Activated CD4-positive, alpha-beta T cell treated with anti-CD3 and anti-CD28 coated beads, Interleukin-2, amount 10 ng/mL, durations not matched to agents 24 days and 14 days (primary cell): ENCODE results near the gene GPR160. TPM values are rescaled to one million over a fixed set of nuclear protein-coding genes. Genes with fewer than 3 reads are reported as not detected.

Experiments
- DNase-seq: peaks from one replicate; pipeline ENCODE4 v3.0.0; 2022
- H3K27ac Mint-ChIP-seq: one replicate; pipeline ENCODE4 v1.8.0; 2022; ENCODE audit warnings: mild to moderate bottlenecking, mixed read lengths
- H3K27me3 Mint-ChIP-seq: one replicate; pipeline ENCODE4 v1.8.0; 2022; ENCODE audit warnings: mixed read lengths
- H3K36me3 Mint-ChIP-seq: one replicate; pipeline ENCODE4 v1.8.0; 2022; ENCODE audit warnings: low read depth, mild to moderate bottlenecking, mixed read lengths
- H3K4me1 Mint-ChIP-seq: one replicate; pipeline ENCODE4 v1.8.0; 2021; ENCODE audit warnings: mixed read lengths
- H3K4me3 Mint-ChIP-seq: one replicate; pipeline ENCODE4 v1.8.0; 2022; ENCODE audit warnings: mild to moderate bottlenecking, moderate library complexity, mixed read lengths
- H3K9me3 Mint-ChIP-seq: one replicate; pipeline ENCODE4 v1.8.0; 2021; ENCODE audit warnings: mixed read lengths
- intact Hi-C: fragments of 100-400 bp; cut with micrococcal nuclease; formaldehyde crosslinking; loops from one replicate; pipeline ENCODE4 v1.15.1; 2023
- total RNA-seq: library from RNA; stranded (reverse); gene quantifications from 2 replicates; pipeline ENCODE4 v1.2.3, GENCODE V29; 2022

GPR160 gene
- total RNA-seq, result 3.4 and 3.6 TPM in 2 replicates

DNA sequence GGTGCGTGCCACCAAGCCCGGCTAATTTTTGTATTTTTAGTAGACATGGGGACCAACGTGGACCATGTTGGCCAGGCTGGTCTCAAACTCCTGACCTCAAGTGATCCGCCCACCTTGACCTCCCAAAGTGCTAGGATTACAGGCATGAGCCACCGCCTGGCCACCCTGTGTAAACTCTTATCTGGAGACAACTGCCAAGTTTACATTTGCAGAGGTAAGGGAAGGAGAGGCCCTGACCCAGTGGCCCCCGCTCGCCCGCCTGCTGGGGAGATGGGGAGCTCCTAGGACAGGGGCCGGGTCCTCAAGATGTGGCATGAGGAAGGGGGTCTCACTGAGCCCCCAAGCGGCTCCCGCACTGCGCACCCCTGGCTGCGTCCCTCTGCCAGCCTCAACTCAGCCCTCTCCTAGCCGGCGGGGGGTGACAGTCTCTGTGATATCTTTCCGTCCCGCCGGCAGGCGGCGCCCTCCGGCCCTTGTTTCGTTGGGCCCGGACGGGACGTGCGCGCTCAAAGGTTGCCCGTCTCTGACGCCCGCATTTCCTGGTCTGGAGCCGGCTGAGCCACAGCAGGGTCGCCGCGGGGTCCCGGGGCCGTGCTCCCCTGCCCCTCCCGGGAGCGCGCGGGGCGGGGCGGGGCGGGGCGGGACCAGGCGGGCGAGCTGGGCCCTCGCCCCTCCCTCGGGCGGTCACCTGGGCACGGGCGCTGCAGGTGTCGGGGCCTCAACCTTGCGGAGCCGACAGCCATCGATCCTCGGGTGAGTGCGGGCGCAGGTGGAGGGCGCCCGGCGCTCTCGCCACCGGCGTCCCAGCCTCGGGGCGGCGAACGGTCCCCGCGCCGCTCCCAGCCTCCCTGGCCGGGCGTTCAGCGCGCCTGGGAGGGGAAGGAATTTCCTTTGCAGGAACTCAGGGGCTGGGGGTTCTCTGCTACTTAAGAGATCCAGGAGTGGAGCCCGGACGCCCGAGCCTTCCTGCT, at the start of gene GPR160:
Gene GPR160, plus strand, starts transcription at position 533 of the 971 bp plus-strand sequence. CDS start 45,978 bp downstream, outside the sequence.
- intact Hi-C loops, result loop anchor here (2.0 to 5.0 kb wide), 6 partner anchors 17 to 275 kb away; partner anchors contain the start of gene PHC3
- DNase-seq, result peak; percentile 95
- Mint-ChIP-seq H3K4me3 (peak within 1 kb of the TSS; percentile 87), H3K36me3 (peaks cover 1% of the 10 kb centered on the region), H3K4me1 (peaks cover 16% of the 10 kb centered on the region), H3K27ac (no peak within 1 kb of the TSS), H3K27me3 (peaks cover 6% of the 10 kb centered on the region), H3K9me3 (no peaks in the 10 kb centered on the region)

- no peak for DNase-seq
- Mint-ChIP-seq H3K4me3 (no peak overlapping the region), H3K36me3 (peaks cover 24% of the 10 kb centered on the region), H3K9me3 (no peaks in the 10 kb centered on the region), H3K4me1 (no peaks in the 10 kb centered on the region), H3K27me3 (no peaks in the 10 kb centered on the region), H3K27ac (no peak overlapping the region)
- intact Hi-C loops, result no loop called here
Observed at GRCh38 chr3:169990431-169990830, 47.4 kb upstream of the GPR160 start.

- Mint-ChIP-seq H3K27ac (no peak overlapping the region), H3K4me3 (no peak overlapping the region), H3K4me1 (no peaks in the 10 kb centered on the region), H3K36me3 (peaks cover 25% of the 10 kb centered on the region), H3K9me3 (no peaks in the 10 kb centered on the region), H3K27me3 (no peaks in the 10 kb centered on the region)
- DNase-seq, result no peak
- intact Hi-C loops, result no loop called here
Observed at GRCh38 chr3:169992156-169992555, 45.6 kb upstream of the GPR160 start.

- peaks cover 24% of the 10 kb centered on the region for H3K36me3 Mint-ChIP-seq
- H3K4me3 Mint-ChIP-seq, result no peak overlapping the region
- no peak for DNase-seq
- intact Hi-C loops, result no loop called here
- no peak overlapping the region for H3K27ac Mint-ChIP-seq
- H3K9me3 Mint-ChIP-seq, result no peaks in the 10 kb centered on the region
- H3K4me1 Mint-ChIP-seq, result no peaks in the 10 kb centered on the region
- no peaks in the 10 kb centered on the region for H3K27me3 Mint-ChIP-seq
Observed at GRCh38 chr3:169992781-169993180, 45.0 kb upstream of the GPR160 start.

- peaks cover 24% of the 10 kb centered on the region for H3K36me3 Mint-ChIP-seq
- H3K4me1 Mint-ChIP-seq, result peaks cover 4% of the 10 kb centered on the region
- no peaks in the 10 kb centered on the region for H3K27me3 Mint-ChIP-seq
Observed at GRCh38 chr3:169993761-169994160, 44.0 kb upstream of the GPR160 start.

GRCh38 chr3:169996063-169996462, 41.7 kb upstream of the GPR160 start:
- no peak for DNase-seq
- no peaks in the 10 kb centered on the region for H3K27me3 Mint-ChIP-seq
- no peaks in the 10 kb centered on the region for H3K9me3 Mint-ChIP-seq
- H3K4me3 Mint-ChIP-seq, result no peak overlapping the region
- peaks cover 12% of the 10 kb centered on the region for H3K4me1 Mint-ChIP-seq
- intact Hi-C loops, result no loop called here
- H3K36me3 Mint-ChIP-seq, result peaks cover 29% of the 10 kb centered on the region
- no peak overlapping the region for H3K27ac Mint-ChIP-seq

More at GRCh38 chr3:169993761-169994160, 44.0 kb upstream of the GPR160 start:
- no peak overlapping the region for H3K27ac Mint-ChIP-seq
- intact Hi-C loops, result no loop called here
- no peaks in the 10 kb centered on the region for H3K9me3 Mint-ChIP-seq
- H3K4me3 Mint-ChIP-seq, result no peak overlapping the region
- no peak for DNase-seq

DNA sequence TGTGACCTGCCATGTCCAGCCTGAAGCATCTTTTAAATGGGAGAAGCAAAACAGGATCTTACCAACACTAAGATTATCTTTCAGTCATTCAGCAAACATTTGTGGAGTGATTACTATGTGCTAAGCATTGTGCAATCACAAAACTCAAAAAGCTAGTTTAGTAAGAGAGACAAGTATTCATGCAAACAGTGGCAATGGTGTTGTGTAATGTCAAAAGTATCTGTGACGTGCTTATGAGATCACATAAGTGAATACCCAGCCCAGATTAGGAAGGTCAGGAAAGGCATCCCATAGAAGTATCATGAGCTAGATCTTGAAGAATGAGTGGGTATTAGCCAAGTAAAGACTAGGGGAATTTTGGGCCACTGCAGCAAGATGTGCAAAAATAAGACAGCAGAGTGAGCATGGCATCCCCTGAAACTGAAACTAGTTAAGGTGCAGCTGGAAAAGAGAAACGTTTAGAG, 39.1 kb upstream of the GPR160 start:
- no peak for DNase-seq
- intact Hi-C loops, result loop anchor here (1.0 to 2.0 kb wide), 4 partner anchors 32 to 260 kb away; partner anchors contain the start of genes GPR160 and SEC62
- H3K4me3 Mint-ChIP-seq, result no peak overlapping the region
- H3K36me3 Mint-ChIP-seq, result peaks cover 21% of the 10 kb centered on the region
- peaks cover 22% of the 10 kb centered on the region for H3K4me1 Mint-ChIP-seq
- H3K27ac Mint-ChIP-seq, result peak overlapping the region; percentile 25
- no peaks in the 10 kb centered on the region for H3K27me3 Mint-ChIP-seq
- no peaks in the 10 kb centered on the region for H3K9me3 Mint-ChIP-seq

- intact Hi-C loops, result loop anchor here (1.0 to 2.0 kb wide), 4 partner anchors 33 to 259 kb away; partner anchors contain the start of genes GPR160 and SEC62
- H3K27me3 Mint-ChIP-seq, result no peaks in the 10 kb centered on the region
- H3K4me1 Mint-ChIP-seq, result peaks cover 24% of the 10 kb centered on the region
- DNase-seq, result no peak
- H3K4me3 Mint-ChIP-seq, result no peak overlapping the region
- H3K9me3 Mint-ChIP-seq, result no peaks in the 10 kb centered on the region
- H3K36me3 Mint-ChIP-seq, result peaks cover 21% of the 10 kb centered on the region
- peak overlapping the region; percentile 71 for H3K27ac Mint-ChIP-seq
Observed at GRCh38 chr3:169999433-169999832, 38.4 kb upstream of the GPR160 start.

- peaks cover 24% of the 10 kb centered on the region for H3K4me1 Mint-ChIP-seq
- H3K4me3 Mint-ChIP-seq, result no peak overlapping the region
- H3K27me3 Mint-ChIP-seq, result no peaks in the 10 kb centered on the region
- no peaks in the 10 kb centered on the region for H3K9me3 Mint-ChIP-seq
- intact Hi-C loops, result no loop called here
- no peak overlapping the region for H3K27ac Mint-ChIP-seq
- no peak for DNase-seq
- H3K36me3 Mint-ChIP-seq, result peaks cover 21% of the 10 kb centered on the region
Observed at GRCh38 chr3:170000051-170000450, 37.7 kb upstream of the GPR160 start.

- intact Hi-C loops, result no loop called here
- Mint-ChIP-seq H3K27me3 (no peaks in the 10 kb centered on the region), H3K4me3 (no peak overlapping the region), H3K4me1 (peaks cover 36% of the 10 kb centered on the region), H3K27ac (no peak overlapping the region), H3K9me3 (no peaks in the 10 kb centered on the region), H3K36me3 (peaks cover 10% of the 10 kb centered on the region)
- no peak for DNase-seq
Observed at GRCh38 chr3:170002231-170002630, 35.6 kb upstream of the GPR160 start.

DNA sequence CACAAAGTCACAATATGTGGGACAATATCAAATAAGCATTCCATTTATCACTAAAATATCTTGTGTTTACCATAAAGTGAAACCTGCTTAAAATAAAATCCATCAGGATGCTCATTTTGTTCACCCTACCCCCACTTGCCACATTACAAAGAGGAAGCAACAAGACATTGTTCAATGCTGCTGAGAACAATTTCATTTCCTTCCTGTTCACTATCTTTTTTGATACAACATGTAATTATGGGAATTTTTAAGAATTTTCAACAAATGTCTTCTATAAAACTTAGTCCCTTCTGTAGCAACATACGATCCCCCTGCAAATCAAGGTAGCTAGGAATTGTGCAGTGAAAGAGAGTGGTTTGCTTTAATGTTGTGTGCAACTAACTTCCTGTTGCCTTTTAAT, 34.9 kb upstream of the GPR160 start:
- intact Hi-C loops, result no loop called here
- H3K4me1 Mint-ChIP-seq, result peaks cover 36% of the 10 kb centered on the region
- H3K27ac Mint-ChIP-seq, result no peak overlapping the region
- H3K27me3 Mint-ChIP-seq, result no peaks in the 10 kb centered on the region
- no peak for DNase-seq
- H3K36me3 Mint-ChIP-seq, result peaks cover 9% of the 10 kb centered on the region
- no peak overlapping the region for H3K4me3 Mint-ChIP-seq
- H3K9me3 Mint-ChIP-seq, result no peaks in the 10 kb centered on the region

- Mint-ChIP-seq H3K27me3 (no peaks in the 10 kb centered on the region), H3K4me3 (no peak overlapping the region), H3K36me3 (peaks cover 5% of the 10 kb centered on the region), H3K9me3 (no peaks in the 10 kb centered on the region), H3K4me1 (peaks cover 31% of the 10 kb centered on the region), H3K27ac (no peak overlapping the region)
- no peak for DNase-seq
- intact Hi-C loops, result no loop called here
Observed at GRCh38 chr3:170003881-170004356, 33.9 kb upstream of the GPR160 start.

- Mint-ChIP-seq H3K4me3 (peak overlapping the region; percentile 39), H3K36me3 (no peaks in the 10 kb centered on the region), H3K4me1 (peaks cover 22% of the 10 kb centered on the region), H3K9me3 (no peaks in the 10 kb centered on the region), H3K27me3 (no peaks in the 10 kb centered on the region), H3K27ac (peak overlapping the region; percentile 15)
- intact Hi-C loops, result no loop called here
- DNase-seq, result peak; percentile 82
Observed at GRCh38 chr3:170007031-170007663, 30.6 kb upstream of the GPR160 start.

GRCh38 chr3:170010498-170010897, 27.3 kb upstream of the GPR160 start:
- no peak overlapping the region for H3K4me3 Mint-ChIP-seq
- no peak overlapping the region for H3K27ac Mint-ChIP-seq
- no peaks in the 10 kb centered on the region for H3K36me3 Mint-ChIP-seq
- H3K4me1 Mint-ChIP-seq, result peaks cover 13% of the 10 kb centered on the region
- intact Hi-C loops, result no loop called here
- no peaks in the 10 kb centered on the region for H3K9me3 Mint-ChIP-seq
- DNase-seq, result no peak
- no peaks in the 10 kb centered on the region for H3K27me3 Mint-ChIP-seq
